H9 (cell line): ENCODE measurements around the gene DMXL2. TPM values are rescaled to one million over a fixed set of nuclear protein-coding genes. Genes with fewer than 3 reads are reported as not detected.

Source experiments
- DNase-seq: peaks from one replicate; pipeline ENCODE4 v3.0.0-alpha.2; 2017
- H2AFZ ChIP-seq: one replicate; pipeline ENCODE4 v1.6.1; 2013; ENCODE audit warnings: mild to moderate bottlenecking, low read length, control low read depth, moderate library complexity
- H2AK5ac ChIP-seq: 2 replicates; pipeline ENCODE4 v1.6.1; 2013; ENCODE audit warnings: low read length, control low read depth, mixed read lengths; ENCODE audit not compliant: insufficient read length
- H2BK120ac ChIP-seq: one replicate; pipeline ENCODE4 v1.6.1; 2013; ENCODE audit warnings: low read depth, mild to moderate bottlenecking, low read length, control low read depth, inconsistent platforms; ENCODE audit not compliant: poor library complexity, severe bottlenecking
- H2BK12ac ChIP-seq: 2 replicates; pipeline ENCODE4 v1.6.1; 2013; ENCODE audit warnings: low read length, control low read depth, mixed read lengths, low read depth; ENCODE audit not compliant: insufficient read length
- H2BK15ac ChIP-seq: 2 replicates; pipeline ENCODE4 v1.6.1; 2013; ENCODE audit warnings: low read depth, low read length, control low read depth
- H2BK20ac ChIP-seq: one replicate; pipeline ENCODE4 v1.6.1; 2013; ENCODE audit warnings: low read depth, mild to moderate bottlenecking, low read length, control low read depth, inconsistent platforms; ENCODE audit not compliant: poor library complexity, severe bottlenecking
- H2BK5ac ChIP-seq: 2 replicates; pipeline ENCODE4 v1.6.1; 2013; ENCODE audit warnings: low read length, control low read depth, mixed read lengths; ENCODE audit not compliant: insufficient read length
- H3K14ac ChIP-seq: 2 replicates; pipeline ENCODE4 v1.6.1; 2013; ENCODE audit warnings: low read length, control low read depth; ENCODE audit not compliant: insufficient read depth
- H3K18ac ChIP-seq: 2 replicates; pipeline ENCODE4 v1.6.1; 2013; ENCODE audit warnings: low read depth, mild to moderate bottlenecking, mixed read lengths, low read length, control low read depth; ENCODE audit not compliant: insufficient read length
- H3K23ac ChIP-seq: 2 replicates; pipeline ENCODE4 v1.6.1; 2013; ENCODE audit warnings: low read length, control low read depth, mixed read lengths, low read depth; ENCODE audit not compliant: insufficient read length
- H3K23me2 ChIP-seq: 2 replicates; pipeline ENCODE4 v1.6.1; 2013; ENCODE audit warnings: low read depth, mild to moderate bottlenecking, mixed read lengths, low read length, control low read depth; ENCODE audit not compliant: insufficient read length, poor library complexity, severe bottlenecking
- H3K27ac ChIP-seq: 2 replicates; pipeline ENCODE4 v1.5.1; 2013; ENCODE audit warnings: low read length, control low read depth, mixed read lengths, low read depth; ENCODE audit not compliant: insufficient read length
- H3K27me3 ChIP-seq: 2 replicates; pipeline ENCODE4 v1.6.1; 2013; ENCODE audit warnings: low read length, control low read depth, inconsistent platforms; ENCODE audit not compliant: insufficient read depth
- H3K4ac ChIP-seq: 2 replicates; pipeline ENCODE4 v1.6.1; 2013; ENCODE audit warnings: low read depth, mild to moderate bottlenecking, control low read depth, inconsistent platforms, low read length, moderate library complexity
- H3K4me1 ChIP-seq: 2 replicates; pipeline ENCODE4 v1.6.1; 2013; ENCODE audit warnings: low read length, control low read depth, inconsistent platforms; ENCODE audit not compliant: insufficient read depth
- H3K4me2 ChIP-seq: 2 replicates; pipeline ENCODE4 v1.6.1; 2013; ENCODE audit warnings: low read length, control low read depth, mixed read lengths; ENCODE audit not compliant: insufficient read length, insufficient read depth
- H3K56ac ChIP-seq: 2 replicates; pipeline ENCODE4 v1.6.1; 2013; ENCODE audit warnings: low read depth, mild to moderate bottlenecking, mixed read lengths, low read length, control low read depth; ENCODE audit not compliant: insufficient read length
- H3K79me1 ChIP-seq: 2 replicates; pipeline ENCODE4 v1.6.1; 2013; ENCODE audit warnings: low read depth, mild to moderate bottlenecking, moderate library complexity, low read length, control low read depth, inconsistent platforms; ENCODE audit not compliant: insufficient read depth, poor library complexity, severe bottlenecking
- H3K79me2 ChIP-seq: 2 replicates; pipeline ENCODE4 v1.6.1; 2013; ENCODE audit warnings: low read length, control low read depth, inconsistent platforms; ENCODE audit not compliant: insufficient read depth
- H3K9ac ChIP-seq: 2 replicates; pipeline ENCODE4 v1.6.1; 2013; ENCODE audit warnings: low read length, control low read depth, mixed read lengths; ENCODE audit not compliant: insufficient read length; ENCODE audit errors: extremely low read depth
- H3K9me3 ChIP-seq: one replicate; pipeline ENCODE4 v1.6.1; 2013; ENCODE audit warnings: low read depth, low read length, inconsistent platforms; ENCODE audit not compliant: control insufficient read depth
- H3T11ph ChIP-seq: one replicate; pipeline ENCODE4 v1.6.1; 2013; ENCODE audit warnings: mild to moderate bottlenecking, low read length, control low read depth, inconsistent platforms
- H4K20me1 ChIP-seq: one replicate; pipeline ENCODE4 v1.6.1; 2013; ENCODE audit not compliant: control insufficient read depth, insufficient read length, insufficient read depth
- H4K5ac ChIP-seq: 2 replicates; pipeline ENCODE4 v1.6.1; 2013; ENCODE audit warnings: low read depth, mild to moderate bottlenecking, mixed read lengths, low read length, control low read depth; ENCODE audit not compliant: insufficient read length
- H4K8ac ChIP-seq: replicated peaks from 2 replicates; pipeline ENCODE4 v1.6.1; 2013; ENCODE audit warnings: low read length, control low read depth, mixed read lengths, low read depth; ENCODE audit not compliant: insufficient read length
- H4K91ac ChIP-seq: 2 replicates; pipeline ENCODE4 v1.6.1; 2013; ENCODE audit warnings: low read depth, mild to moderate bottlenecking, moderate library complexity, mixed read lengths, low read length, control low read depth; ENCODE audit not compliant: insufficient read length
- H3K27ac Mint-ChIP-seq, 3 experiments: 2 replicates in 2 of 3; 3 replicates in 1 of 3; pipeline ENCODE4 v1.8.0; 2020 to 2021; ENCODE audit warnings: mixed read lengths in 3 of 3, mild to moderate bottlenecking in 1 of 3, moderate library complexity in 1 of 3
- H3K27me3 Mint-ChIP-seq: 2 replicates; pipeline ENCODE4 v1.8.0; 2021; ENCODE audit warnings: low read depth, mild to moderate bottlenecking, moderate library complexity, mixed read lengths
- H3K36me3 Mint-ChIP-seq, 3 experiments: 2 replicates in 2 of 3; 3 replicates in 1 of 3; pipeline ENCODE4 v1.8.0; 2020 to 2021; ENCODE audit warnings: low read depth in 3 of 3, mixed read lengths in 3 of 3; ENCODE audit not compliant: insufficient read depth in 1 of 3
- H3K4me1 Mint-ChIP-seq, 2 experiments: 2 replicates each; pipeline ENCODE4 v1.8.0; 2020; ENCODE audit warnings: mixed read lengths in 2 of 2
- H3K4me3 Mint-ChIP-seq, 2 experiments: 2 replicates in 1 of 2; 3 replicates in 1 of 2; pipeline ENCODE4 v1.8.0; 2020 to 2021; ENCODE audit warnings: mild to moderate bottlenecking in 2 of 2, mixed read lengths in 2 of 2, moderate library complexity in 1 of 2
- H3K9me3 Mint-ChIP-seq, 2 experiments: 2 replicates in 1 of 2; 3 replicates in 1 of 2; pipeline ENCODE4 v1.8.0; 2020; ENCODE audit warnings: mild to moderate bottlenecking in 2 of 2, mixed read lengths in 2 of 2, moderate library complexity in 1 of 2
- WGBS: extraction: QIAGEN DNeasy Blood & Tissue Kit; methylation state at CpG from one replicate; pipeline ENCODE4 v1.1.7; 2013; ENCODE audit warnings: missing lambda C conversion rate, low lambda C conversion rate, mixed read lengths; ENCODE audit not compliant: insufficient read length; ENCODE audit errors: extremely low coverage; 5-methylcytosine and 5-hydroxymethylcytosine counted together
- total RNA-seq: library from RNA; stranded (reverse); gene quantifications from 2 replicates; pipeline ENCODE4 v1.2.1, GENCODE V29; 2021
- TF ChIP-seq, protein P1 (sequence below): fragments of 200-600 bp; sonication (generic); conservative IDR thresholded peaks from 3 replicates; pipeline ENCODE4 v1.8.0; 2021; ENCODE audit warnings: antibody characterized with exemption, mild to moderate bottlenecking

Gene DMXL2
- total RNA-seq, 1 experiment from 2014 or later = 13.9 TPM

DNA sequence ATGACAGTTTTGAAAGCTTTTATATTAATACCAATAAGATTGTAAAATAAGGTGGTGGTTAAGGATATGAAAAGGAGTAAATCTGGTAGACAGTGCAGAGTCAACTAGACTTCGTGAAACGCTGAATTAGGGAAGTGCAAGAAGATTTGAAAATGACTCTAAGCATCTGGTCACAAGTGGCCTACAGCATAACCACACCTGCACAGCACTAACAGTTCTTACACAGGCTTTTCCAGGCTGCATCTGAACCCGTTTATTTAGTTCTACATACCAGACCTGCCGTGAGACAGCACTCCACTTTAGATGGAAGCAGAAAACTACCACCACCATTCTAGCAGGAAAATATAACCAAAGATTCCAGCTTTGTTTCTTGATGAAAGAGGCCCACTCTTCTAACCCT, 1.9 kb downstream of the DMXL2 start:
- peaks cover 2% of the 10 kb centered on the region; the same call in 1 of the 2 replicates for H3K27me3 ChIP-seq
- H4K91ac ChIP-seq = no peak overlapping the region
- no peak overlapping the region for H4K5ac ChIP-seq
- peak overlapping the region; percentile 3 to 41; a peak in 3 of 5 replicates for H3K4me3 Mint-ChIP-seq
- H3K79me1 ChIP-seq = no peaks in the 10 kb centered on the region
- no peak for DNase-seq
- H3K9me3 ChIP-seq = no peaks in the 10 kb centered on the region
- no peak overlapping the region for H2AK5ac ChIP-seq
- no peak overlapping the region for H3K4ac ChIP-seq
- H3K36me3 Mint-ChIP-seq = no peaks in the 10 kb centered on the region
- H3K9me3 Mint-ChIP-seq = no peaks in the 10 kb centered on the region
- H3K4me1 ChIP-seq = no peaks in the 10 kb centered on the region; the same call in 1 of the 2 replicates
- no peak overlapping the region for H3K18ac ChIP-seq
- no peak overlapping the region for H3K9ac ChIP-seq
- H3K23me2 ChIP-seq = peaks cover 10% of the 10 kb centered on the region
- H3K27ac ChIP-seq = no peak overlapping the region
- no peak overlapping the region for H2BK5ac ChIP-seq
- no peak overlapping the region for H2BK20ac ChIP-seq
- H2BK12ac ChIP-seq = no peak overlapping the region
- no peak overlapping the region for H3K14ac ChIP-seq
- no peak overlapping the region for H2AFZ ChIP-seq
- H4K20me1 ChIP-seq = no peaks in the 10 kb centered on the region
- H3T11ph ChIP-seq = no peak overlapping the region
- H3K4me1 Mint-ChIP-seq = peaks cover 17 to 24% of the 10 kb centered on the region in 2 experiments
- TF ChIP-seq, protein P1, sequence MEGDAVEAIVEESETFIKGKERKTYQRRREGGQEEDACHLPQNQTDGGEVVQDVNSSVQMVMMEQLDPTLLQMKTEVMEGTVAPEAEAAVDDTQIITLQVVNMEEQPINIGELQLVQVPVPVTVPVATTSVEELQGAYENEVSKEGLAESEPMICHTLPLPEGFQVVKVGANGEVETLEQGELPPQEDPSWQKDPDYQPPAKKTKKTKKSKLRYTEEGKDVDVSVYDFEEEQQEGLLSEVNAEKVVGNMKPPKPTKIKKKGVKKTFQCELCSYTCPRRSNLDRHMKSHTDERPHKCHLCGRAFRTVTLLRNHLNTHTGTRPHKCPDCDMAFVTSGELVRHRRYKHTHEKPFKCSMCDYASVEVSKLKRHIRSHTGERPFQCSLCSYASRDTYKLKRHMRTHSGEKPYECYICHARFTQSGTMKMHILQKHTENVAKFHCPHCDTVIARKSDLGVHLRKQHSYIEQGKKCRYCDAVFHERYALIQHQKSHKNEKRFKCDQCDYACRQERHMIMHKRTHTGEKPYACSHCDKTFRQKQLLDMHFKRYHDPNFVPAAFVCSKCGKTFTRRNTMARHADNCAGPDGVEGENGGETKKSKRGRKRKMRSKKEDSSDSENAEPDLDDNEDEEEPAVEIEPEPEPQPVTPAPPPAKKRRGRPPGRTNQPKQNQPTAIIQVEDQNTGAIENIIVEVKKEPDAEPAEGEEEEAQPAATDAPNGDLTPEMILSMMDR = no peak
- H4K8ac ChIP-seq = no peak overlapping the region
- no peak overlapping the region for H2BK120ac ChIP-seq
- no CpG with 5 or more reads among the region's 4 CpGs for WGBS
- H3K27ac Mint-ChIP-seq = no peak overlapping the region
- no peak overlapping the region for H3K4me2 ChIP-seq
- H3K56ac ChIP-seq = no peak overlapping the region
- no peak overlapping the region for H3K23ac ChIP-seq
- no peaks in the 10 kb centered on the region for H3K79me2 ChIP-seq
- peaks cover 21% of the 10 kb centered on the region for H3K27me3 Mint-ChIP-seq
- H2BK15ac ChIP-seq = no peak overlapping the region
